HG03175 (cell line): ENCODE data around the gene ASZ1.
A peak's percentile ranks its signal among the peaks of the same experiment; 100 is the strongest.
"Not testable (repeated sequence)": the region's sequence is repeated elsewhere in the genome, so short reads cannot be mapped to it uniquely, and the experiment has no call there.

ENCODE experiments used
- ATAC-seq: cut with Tn5 transposase; IDR thresholded peaks from one replicate; pipeline ENCODE4 v1.9.1; 2021; ENCODE audit warnings: mild to moderate bottlenecking, moderate library complexity; ENCODE audit not compliant: unreplicated experiment

Gene ASZ1, protein sequence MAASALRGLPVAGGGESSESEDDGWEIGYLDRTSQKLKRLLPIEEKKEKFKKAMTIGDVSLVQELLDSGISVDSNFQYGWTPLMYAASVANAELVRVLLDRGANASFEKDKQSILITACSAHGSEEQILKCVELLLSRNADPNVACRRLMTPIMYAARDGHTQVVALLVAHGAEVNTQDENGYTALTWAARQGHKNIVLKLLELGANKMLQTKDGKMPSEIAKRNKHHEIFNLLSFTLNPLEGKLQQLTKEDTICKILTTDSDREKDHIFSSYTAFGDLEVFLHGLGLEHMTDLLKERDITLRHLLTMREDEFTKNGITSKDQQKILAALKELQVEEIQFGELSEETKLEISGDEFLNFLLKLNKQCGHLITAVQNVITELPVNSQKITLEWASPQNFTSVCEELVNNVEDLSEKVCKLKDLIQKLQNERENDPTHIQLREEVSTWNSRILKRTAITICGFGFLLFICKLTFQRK

DNA sequence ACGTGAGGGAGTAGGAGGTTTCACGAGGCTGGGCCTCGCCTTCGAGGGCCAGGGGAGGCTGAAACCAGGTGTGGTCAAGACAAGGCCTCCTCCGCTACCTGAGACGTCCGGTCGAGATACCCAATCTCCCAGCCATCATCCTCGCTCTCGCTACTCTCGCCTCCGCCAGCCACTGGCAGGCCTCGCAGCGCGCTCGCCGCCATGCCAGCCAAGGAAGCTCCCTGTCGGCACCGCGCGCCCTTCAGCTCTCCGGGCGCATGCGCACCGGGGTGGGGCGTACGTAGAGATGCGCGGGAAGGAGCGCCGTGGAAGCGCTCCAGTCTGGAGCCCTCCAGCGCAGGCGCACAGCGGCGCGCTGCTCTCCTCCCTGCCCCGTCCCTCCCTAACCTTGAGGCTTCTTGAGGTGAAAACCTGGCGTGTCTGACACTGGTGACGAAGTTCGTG lies at the start of gene ASZ1:
ASZ1 (minus strand) TSS at position 236 of the 444 bp plus-strand sequence; CDS start at position 203, 33 bp downstream.
- no peak for ATAC-seq

DNA sequence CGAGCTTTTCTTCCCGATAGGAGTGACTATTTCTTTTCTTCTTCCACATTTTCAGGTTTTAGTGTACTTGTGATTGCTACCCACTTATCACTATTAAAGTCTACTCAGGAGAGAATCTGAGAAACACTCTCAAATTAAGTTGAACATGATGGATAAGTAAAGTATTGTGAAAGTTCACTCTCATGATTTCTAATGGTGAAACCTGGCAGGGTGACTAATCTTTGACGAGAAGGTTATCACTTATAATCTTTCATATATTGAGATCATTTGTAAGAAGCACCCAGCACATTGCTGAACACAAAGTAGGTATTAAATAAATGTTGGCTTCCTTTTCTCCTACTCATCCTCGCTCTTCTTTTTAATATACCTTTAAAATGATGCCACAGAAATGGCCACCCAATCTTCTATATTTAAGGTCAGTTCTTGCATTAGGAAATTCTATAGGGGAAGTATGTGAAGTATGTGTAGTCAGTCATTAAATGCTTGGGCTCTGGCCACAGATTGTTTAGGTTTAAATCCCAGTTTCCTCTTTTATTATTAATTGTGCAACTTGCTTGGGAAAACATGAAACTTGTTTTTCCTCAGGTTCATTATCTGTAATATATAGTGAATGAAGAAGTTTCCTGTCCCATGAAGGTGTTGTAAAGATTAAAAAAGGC lies 49.4 kb upstream of the ASZ1 start:
- no peak for ATAC-seq

- no peak for ATAC-seq
Measured at GRCh38 chr7:117472335-117472734, 45.0 kb upstream of the ASZ1 start.

- ATAC-seq = peak; percentile 55
Measured at GRCh38 chr7:117470777-117471176, 43.5 kb upstream of the ASZ1 start.

DNA sequence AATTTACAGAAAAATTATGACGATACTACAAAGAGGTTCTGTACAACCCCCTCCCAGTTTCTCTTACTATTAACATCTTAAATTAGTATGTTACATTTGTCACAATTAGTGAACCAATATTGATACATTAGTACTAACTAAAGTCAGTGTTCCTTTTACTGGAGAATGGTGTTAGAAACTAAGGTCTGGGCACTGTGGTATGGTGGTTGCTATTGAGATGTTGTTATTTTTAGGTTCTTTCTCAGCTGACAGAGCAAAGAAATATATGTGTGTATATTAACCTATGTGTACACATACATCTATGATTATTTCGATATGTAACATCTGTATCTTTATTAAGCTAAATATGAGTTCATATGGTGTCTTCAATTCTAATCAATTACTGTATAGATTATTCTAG lies 40.9 kb upstream of the ASZ1 start:
- ATAC-seq = no peak

DNA sequence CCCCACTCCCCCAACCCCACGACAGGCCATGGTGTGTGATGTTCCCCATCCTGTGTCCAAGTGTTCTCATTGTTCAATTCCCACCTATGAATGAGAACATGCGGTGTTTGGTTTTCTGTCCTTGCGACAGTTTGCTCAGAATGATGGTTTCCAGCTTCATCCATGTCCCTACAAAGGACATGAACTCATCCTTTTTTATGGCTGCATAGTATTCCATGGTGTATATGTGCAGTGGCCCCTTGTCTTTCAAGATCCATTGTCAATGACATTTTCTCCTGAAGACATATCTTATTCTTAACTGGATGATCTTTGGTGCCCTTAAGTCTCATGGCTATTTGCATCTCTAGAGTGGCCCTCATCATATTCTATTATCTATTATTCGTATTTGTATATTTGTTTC lies 33.5 kb upstream of the ASZ1 start:
- not testable (repeated sequence) for ATAC-seq

DNA sequence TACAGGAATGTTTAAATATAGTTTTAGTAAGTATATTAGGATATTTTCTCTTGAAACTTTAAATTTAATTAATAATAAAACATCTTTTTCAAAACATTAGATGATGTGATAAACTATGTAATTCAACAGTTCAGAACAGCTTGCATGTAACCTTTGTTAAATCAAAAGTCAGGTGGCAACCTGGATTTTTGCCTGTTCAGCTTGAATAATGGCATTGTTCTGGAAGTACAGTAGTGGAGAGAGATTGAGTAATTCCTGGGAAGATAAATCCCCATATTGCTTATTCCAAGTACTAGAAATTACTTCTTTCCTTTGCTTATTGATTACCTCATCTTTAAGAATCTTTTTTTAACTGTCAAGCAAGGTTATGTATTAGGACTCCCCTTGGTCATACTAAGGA lies 32.4 kb upstream of the ASZ1 start:
- ATAC-seq = no peak

DNA sequence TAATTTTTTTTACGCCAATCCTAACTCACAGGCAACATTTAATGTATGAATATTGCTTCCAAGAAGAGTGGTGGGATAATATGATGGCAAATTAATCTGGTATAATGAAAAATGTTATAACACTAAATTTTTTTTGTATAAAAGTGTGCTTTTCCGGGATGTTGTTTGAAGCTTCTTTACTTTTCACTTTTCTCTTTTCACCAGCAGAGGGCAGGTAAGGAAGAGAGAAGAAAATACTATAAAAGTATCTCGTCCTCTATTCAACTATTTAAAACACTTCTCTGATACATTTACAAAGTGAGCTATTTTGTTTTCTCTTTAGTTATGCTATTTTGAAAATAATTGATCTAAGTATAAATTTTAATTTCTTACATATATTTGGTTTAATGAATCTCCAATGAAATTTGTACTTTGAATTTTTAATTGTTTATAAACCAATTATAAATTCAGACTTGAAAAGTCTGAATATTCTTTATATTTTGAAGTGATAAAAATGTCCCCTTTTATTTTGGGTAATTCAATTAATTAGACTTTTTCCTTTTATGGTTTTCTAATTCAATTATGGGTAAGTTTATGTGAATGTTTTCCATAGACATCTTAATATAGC lies 31.8 kb upstream of the ASZ1 start:
- peak; percentile 81 for ATAC-seq

DNA sequence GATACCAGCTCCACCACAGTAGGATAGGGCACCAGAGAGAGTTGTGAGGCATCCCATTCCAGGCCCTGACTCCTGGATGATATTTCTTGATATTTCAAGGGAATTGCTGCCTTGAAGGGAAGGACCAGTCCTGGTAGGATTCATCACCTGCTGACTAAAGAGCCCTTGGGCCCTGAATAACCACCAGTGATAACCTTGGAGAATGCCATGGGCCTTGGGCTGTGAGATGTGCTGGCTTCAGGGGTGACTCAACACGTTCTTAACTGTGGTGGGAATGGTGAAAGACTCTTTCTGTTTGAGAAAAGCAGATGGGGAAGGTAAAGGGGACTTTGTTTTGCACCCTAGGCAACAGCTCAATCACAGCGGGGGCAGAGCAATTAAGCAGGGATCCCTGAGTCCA lies 21.4 kb upstream of the ASZ1 start:
- no peak for ATAC-seq

DNA sequence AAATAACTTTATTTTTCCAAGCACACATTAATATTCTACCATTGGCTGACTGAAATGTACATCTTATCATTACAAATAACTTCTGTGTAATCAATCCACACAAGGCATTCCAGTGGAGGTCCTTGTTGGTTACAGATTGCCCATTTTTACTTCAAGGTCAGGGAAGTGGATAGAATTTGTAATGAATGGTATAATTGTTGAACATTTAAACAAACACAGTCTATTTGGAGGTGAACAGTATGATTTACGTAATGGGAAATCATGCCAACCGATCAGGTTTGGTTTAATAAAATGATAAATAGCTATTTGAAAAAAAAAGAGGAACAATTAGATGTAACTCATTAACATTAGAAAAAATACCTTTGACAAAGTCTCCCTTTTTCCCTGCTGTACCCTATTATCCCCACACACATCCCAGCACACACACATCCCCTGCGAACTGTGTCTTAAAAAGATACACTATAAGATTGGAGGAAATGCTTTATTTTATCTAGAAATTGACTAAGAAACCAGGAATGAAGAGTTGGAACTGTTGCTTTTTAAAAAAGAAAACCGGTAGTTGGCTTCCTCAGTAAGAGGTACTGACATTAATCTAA lies 19.0 kb upstream of the ASZ1 start:
- ATAC-seq = no peak

GRCh38 chr7:117445206-117445605 lies 17.9 kb upstream of the ASZ1 start:
- no peak for ATAC-seq

- ATAC-seq = no peak
Measured at GRCh38 chr7:117444646-117445045, 17.4 kb upstream of the ASZ1 start.

GRCh38 chr7:117435475-117436043 lies 8.3 kb upstream of the ASZ1 start:
- peak; percentile 94 for ATAC-seq

DNA sequence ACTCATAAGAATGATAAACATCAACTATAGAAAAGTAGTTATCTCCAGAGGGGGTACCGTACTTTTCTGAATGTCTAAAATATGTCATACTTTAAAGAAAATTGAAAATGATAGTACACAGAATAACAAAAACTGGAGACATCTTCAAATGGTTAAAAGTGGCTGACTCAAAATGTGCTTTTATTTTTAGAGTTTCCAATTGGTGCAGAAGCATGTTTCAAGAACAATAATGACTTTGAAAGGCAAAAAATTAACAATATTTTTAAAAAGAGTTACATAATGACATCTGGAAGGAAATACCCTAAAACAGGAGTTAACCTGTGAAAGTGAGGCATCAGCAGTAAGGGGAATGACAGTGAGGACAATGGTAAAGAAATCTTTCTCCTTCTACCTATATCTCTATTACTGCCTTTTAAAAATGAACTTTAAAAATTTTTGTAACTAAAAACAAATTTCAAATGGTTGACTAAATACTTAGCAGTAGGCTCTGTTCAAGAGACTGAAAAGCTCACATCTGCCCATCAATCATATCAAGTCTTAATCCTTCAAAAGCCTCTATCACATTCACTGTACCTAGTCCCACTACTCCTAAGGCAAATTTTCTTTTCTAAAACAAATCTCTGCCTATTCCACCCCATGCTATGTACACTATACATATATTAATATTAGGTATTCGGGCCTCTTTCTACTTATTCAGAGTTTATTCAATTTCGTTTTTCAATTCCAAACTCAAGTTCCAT lies 3.0 kb downstream of the ASZ1 start:
- ATAC-seq = peak; percentile 59

- ATAC-seq = not testable (repeated sequence)
Measured at GRCh38 chr7:117414591-117414990, 12.7 kb downstream of the ASZ1 start.

GRCh38 chr7:117412946-117413559 lies 14.2 kb downstream of the ASZ1 start:
- no peak for ATAC-seq

GRCh38 chr7:117412390-117412789 lies 14.9 kb downstream of the ASZ1 start:
- no peak for ATAC-seq

- ATAC-seq = peak; percentile 53
Measured at GRCh38 chr7:117411539-117411938, 15.8 kb downstream of the ASZ1 start.

DNA sequence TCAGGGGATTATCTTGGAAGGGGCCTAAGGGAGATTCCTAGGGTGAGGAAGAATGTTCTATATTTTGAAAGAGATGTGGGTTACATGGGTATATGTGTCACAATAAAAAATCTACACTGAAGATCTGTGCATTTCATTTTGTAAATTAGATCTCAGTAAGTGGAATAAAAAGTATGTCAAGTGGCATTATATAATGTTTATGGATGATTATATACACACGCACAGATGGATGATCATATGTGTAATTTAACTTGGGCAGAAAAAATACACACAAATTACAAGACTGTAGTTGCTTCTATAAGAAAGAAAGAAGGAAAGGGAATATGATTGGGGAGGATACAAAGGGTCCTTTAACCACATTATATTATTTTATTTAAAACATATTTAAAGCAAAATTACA lies 18.5 kb downstream of the ASZ1 start:
- ATAC-seq = no peak

DNA sequence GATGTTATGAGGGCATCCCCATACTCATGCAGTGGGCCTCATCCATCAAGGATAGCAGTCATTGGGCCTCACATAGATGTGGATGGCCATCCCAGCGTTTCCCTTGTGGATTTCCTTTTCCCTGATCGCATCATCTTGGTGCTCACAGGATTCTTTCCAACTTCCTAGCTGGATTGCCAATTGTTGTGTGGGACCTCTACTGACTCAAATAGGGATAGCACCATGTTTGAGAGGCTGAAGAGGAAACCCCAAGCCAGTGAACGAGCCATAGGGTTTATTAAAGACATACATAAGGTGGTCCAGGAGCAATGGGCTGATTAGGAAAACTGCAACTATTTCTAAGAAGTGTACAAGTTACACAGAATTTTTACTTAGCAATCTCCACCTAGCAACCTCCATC lies 21.8 kb downstream of the ASZ1 start:
- ATAC-seq = no peak
